ENCODE measurements around the gene CHADL. TPM values are rescaled to one million over a fixed set of nuclear protein-coding genes. Genes with fewer than 3 reads are reported as not detected.

CHADL gene
- total RNA-seq, 4 donors from 2014 or later, result 2.0 to 4.5 (median 3.2) TPM

GRCh38 chr22:41231369-41231768 is 9.4 kb downstream of the CHADL start:
- Histone ChIP-seq H3K27ac (no peak overlapping the region), H3K4me1 (peaks cover 4 to 23% (median 5%) of the 10 kb centered on the region in 3 donors), H3K27me3 (no peaks in the 10 kb centered on the region), H3K36me3 (peaks cover 0 to 47% (median 10%) of the 10 kb centered on the region in 3 donors), H3K9me3 (no peaks in the 10 kb centered on the region), H3K4me3 (no peak overlapping the region)
- intact Hi-C loops (cut with DNase I), result no loop called here
- 62 to 63% methylated on average over 4 to 6 of the region's 7 CpGs for WGBS, 2 donors
- DNase-seq, result no peak
- no peak for TF ChIP-seq CTCF (IDR thresholded peaks at IDR 0.05)
- no peak for TF ChIP-seq POLR2A (IDR thresholded peaks at IDR 0.05)

GRCh38 chr22:41230401-41230785 is 10.3 kb downstream of the CHADL start:
- H3K4me1 ChIP-seq, result peaks cover 3 to 22% (median 4%) of the 10 kb centered on the region in 3 donors
- 57 to 100% methylated on average over 1 of the region's 9 CpGs for WGBS, 2 donors
- no peaks in the 10 kb centered on the region for H3K9me3 ChIP-seq
- H3K27ac ChIP-seq, result peak overlapping the region in 1 of 4 donors; percentile 6
- DNase-seq, result no peak
- intact Hi-C loops (cut with DNase I), result no loop called here
- H3K36me3 ChIP-seq, result peaks cover 6 to 57% (median 14%) of the 10 kb centered on the region in 3 donors
- no peak overlapping the region for H3K4me3 ChIP-seq
- no peak for TF ChIP-seq POLR2A (IDR thresholded peaks at IDR 0.05)
- no peak for TF ChIP-seq CTCF (IDR thresholded peaks at IDR 0.05)
- no peaks in the 10 kb centered on the region for H3K27me3 ChIP-seq

- peaks cover 11 to 62% (median 18%) of the 10 kb centered on the region in 3 donors for H3K36me3 ChIP-seq
- WGBS, 2 donors, result 24 to 39% methylated on average over 2 to 3 of the region's 17 CpGs
- intact Hi-C loops (cut with DNase I), result no loop called here
Observed at GRCh38 chr22:41229730-41230400, 10.9 kb downstream of the CHADL start.

GRCh38 chr22:41229215-41229614 is 11.5 kb downstream of the CHADL start:
- no peaks in the 10 kb centered on the region for H3K9me3 ChIP-seq
- H3K4me1 ChIP-seq, result peaks cover 3 to 18% (median 4%) of the 10 kb centered on the region in 3 donors
- H3K27ac ChIP-seq, result no peak overlapping the region
- H3K4me3 ChIP-seq, result no peak overlapping the region
- intact Hi-C loops (cut with DNase I), result no loop called here
- TF ChIP-seq CTCF (IDR thresholded peaks at IDR 0.05) (no peak), POLR2A (IDR thresholded peaks at IDR 0.05) (no peak)
- no peaks in the 10 kb centered on the region for H3K27me3 ChIP-seq
- peaks cover 17 to 68% (median 18%) of the 10 kb centered on the region in 3 donors for H3K36me3 ChIP-seq
- 90 to 94% methylated on average over 2 to 3 of the region's 6 CpGs for WGBS, 2 donors
- no peak for DNase-seq

More at GRCh38 chr22:41229730-41230400, 10.9 kb downstream of the CHADL start:
- Histone ChIP-seq H3K9me3 (no peaks in the 10 kb centered on the region), H3K4me1 (peaks cover 3 to 18% (median 4%) of the 10 kb centered on the region in 3 donors), H3K27ac (no peak overlapping the region), H3K4me3 (no peak overlapping the region), H3K27me3 (no peaks in the 10 kb centered on the region)
- DNase-seq, result no peak
- no peak for TF ChIP-seq CTCF (IDR thresholded peaks at IDR 0.05)
- TF ChIP-seq POLR2A (IDR thresholded peaks at IDR 0.05), result no peak

- Histone ChIP-seq H3K4me3 (no peak overlapping the region), H3K36me3 (peaks cover 28 to 91% (median 32%) of the 10 kb centered on the region in 3 donors), H3K27me3 (no peaks in the 10 kb centered on the region), H3K9me3 (no peaks in the 10 kb centered on the region), H3K4me1 (peaks cover 4 to 32% (median 8%) of the 10 kb centered on the region in 3 donors), H3K27ac (no peak overlapping the region)
- WGBS, 2 donors, result 86 to 93% methylated on average over 16 to 19 of the region's 26 CpGs
- DNase-seq, result no peak
- no peak for TF ChIP-seq POLR2A (IDR thresholded peaks at IDR 0.05)
- no peak for TF ChIP-seq CTCF (IDR thresholded peaks at IDR 0.05)
- intact Hi-C loops (cut with DNase I), result no loop called here
Observed at GRCh38 chr22:41226723-41227655, 13.7 kb downstream of the CHADL start.
